Left renal pelvis (tissue), 4 donors: ENCODE data around the gene PLPPR3. TPM values are rescaled to one million over a fixed set of nuclear protein-coding genes. Genes with fewer than 3 reads are reported as not detected.

Experiments
- DNase-seq, 4 donors: peaks; one replicate each; pipeline ENCODE4 v3.0.0-alpha.2; 2013; ENCODE audit warnings: low read depth in 4 of 4, low spot score in 3 of 4
- polyA plus RNA-seq, 4 donors: library from polyadenylated mRNA; unstranded; fragments of 120-200 nt; gene quantifications; one replicate each; pipeline ENCODE4 v1.2.1, GENCODE V29; 2013; ENCODE audit not compliant: insufficient read length in 4 of 4

Gene PLPPR3, protein sequence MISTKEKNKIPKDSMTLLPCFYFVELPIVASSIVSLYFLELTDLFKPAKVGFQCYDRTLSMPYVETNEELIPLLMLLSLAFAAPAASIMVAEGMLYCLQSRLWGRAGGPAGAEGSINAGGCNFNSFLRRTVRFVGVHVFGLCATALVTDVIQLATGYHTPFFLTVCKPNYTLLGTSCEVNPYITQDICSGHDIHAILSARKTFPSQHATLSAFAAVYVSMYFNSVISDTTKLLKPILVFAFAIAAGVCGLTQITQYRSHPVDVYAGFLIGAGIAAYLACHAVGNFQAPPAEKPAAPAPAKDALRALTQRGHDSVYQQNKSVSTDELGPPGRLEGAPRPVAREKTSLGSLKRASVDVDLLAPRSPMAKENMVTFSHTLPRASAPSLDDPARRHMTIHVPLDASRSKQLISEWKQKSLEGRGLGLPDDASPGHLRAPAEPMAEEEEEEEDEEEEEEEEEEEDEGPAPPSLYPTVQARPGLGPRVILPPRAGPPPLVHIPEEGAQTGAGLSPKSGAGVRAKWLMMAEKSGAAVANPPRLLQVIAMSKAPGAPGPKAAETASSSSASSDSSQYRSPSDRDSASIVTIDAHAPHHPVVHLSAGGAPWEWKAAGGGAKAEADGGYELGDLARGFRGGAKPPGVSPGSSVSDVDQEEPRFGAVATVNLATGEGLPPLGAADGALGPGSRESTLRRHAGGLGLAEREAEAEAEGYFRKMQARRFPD
- polyA plus RNA-seq = 10 to 100 TPM; 10.3 to 18.9 (median 11.4) TPM

DNA sequence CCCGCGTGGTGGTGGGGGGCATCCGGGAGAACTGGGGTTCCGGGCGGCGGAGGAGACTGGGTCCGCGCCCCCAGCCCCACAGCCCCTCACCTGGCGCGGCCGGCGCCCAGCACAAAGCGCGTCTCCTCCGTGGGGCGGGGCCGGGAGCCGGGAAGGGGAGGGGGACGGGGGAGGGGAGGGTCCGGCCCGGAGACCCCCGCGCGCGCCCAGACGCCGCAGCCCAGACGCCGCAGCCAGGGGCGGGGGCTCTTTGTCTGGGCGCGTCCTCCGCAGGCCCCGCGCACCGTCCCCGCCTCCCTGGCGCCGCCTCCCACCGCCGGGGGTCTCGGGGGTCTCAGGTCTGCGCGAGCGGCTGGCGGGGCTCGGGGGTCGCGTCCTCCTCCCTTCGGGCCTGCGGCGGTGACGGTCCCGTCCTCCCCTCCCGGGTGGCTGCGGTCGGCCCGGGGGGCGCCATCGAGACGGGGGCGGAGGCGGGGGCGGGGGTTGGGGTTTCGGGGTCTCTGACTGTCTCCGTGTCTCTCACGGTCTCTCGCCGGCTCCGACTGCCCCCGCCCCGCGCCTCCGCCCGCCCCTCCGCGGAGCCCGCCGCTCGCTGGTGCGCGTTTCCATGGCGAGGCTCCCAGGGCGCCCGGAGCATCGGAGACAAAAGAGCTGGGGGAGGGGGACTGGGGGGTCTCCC, at the start of gene PLPPR3:
PLPPR3 (minus strand) TSS at position 131 of the 679 bp plus-strand sequence. CDS start 396 bp downstream, outside the sequence.
- DNase-seq = no peak

- DNase-seq = no peak
These were observed 49.2 kb upstream of the PLPPR3 start for GRCh38 chr19:870963-871401.

- no peak for DNase-seq
These were observed 48.6 kb upstream of the PLPPR3 start for GRCh38 chr19:870314-870713.

DNA sequence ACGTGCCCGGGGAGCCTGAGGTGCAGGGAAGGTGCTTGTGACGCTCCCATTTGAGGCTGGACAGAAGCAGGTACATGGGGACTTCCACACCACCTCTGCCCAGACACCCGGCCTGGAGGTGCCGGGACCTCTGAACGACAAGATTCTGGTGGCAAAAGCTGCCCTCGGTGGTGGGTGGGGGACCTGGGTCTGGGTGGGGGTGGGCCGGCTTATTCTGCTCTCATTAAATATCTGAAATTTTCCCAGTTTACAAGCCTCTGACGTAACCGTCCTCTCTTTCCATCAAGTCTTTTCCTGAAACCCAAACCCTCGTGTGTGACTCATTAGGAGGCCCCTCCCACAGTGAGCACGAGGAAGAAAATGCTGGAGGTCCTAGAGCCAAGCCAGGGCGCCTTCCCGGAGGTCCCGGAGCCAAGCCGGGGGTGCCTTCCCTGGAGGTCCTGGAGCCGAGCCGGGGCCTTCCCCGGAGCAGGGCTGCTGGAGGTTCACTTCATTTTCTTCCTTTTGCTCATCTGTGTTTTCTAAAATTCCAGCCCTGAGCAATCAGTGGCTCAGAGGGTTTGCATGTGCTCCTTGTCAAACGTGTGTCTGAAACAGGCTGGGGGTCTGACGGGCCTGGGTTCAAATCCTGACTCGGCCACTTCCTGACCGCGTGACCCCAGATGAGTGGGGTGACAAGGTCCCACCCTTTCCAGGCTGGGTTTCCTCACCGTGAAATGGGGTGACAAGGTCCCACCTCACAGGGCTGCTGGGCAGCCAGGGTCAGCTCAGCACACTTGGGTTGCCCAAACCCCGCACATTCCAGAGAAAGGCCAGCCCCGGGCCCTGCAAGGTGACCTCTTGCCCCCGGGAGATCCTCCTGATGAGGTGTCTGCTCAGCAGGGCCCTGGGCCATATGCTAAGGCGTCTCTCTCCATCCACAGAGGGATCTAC, 47.8 kb upstream of the PLPPR3 start:
- no peak for DNase-seq

GRCh38 chr19:868458-869244, 46.9 kb upstream of the PLPPR3 start:
- DNase-seq = no peak

- DNase-seq = no peak
These were observed 46.2 kb upstream of the PLPPR3 start for GRCh38 chr19:867855-868457.

DNA sequence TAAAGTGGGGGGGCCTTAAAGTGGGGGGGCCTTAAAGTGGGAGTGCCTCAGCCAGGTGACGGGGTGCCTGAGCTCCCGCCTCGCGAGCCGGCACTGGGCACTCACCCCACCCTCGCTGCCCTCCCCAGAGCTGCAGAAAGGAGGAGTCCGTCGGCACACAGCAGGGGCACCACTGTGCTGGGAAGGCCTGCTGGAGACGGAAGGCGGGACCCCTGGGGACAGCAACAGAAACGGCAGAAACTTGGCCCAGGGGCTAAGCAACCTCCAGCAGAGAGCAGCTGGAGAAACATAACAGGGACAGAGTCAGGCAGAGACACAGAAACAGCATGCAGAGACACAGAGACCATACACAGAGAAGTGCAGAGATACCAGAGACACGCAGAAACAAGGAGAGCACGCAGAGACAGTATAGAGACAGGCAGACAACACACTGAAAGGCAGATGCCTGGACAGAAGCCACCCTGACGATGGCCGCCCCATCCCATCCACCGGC, 45.6 kb upstream of the PLPPR3 start:
- DNase-seq = no peak

- DNase-seq = no peak
These were observed 45.1 kb upstream of the PLPPR3 start for GRCh38 chr19:866769-867300.

GRCh38 chr19:863315-863620, 41.5 kb upstream of the PLPPR3 start:
- no peak for DNase-seq

DNA sequence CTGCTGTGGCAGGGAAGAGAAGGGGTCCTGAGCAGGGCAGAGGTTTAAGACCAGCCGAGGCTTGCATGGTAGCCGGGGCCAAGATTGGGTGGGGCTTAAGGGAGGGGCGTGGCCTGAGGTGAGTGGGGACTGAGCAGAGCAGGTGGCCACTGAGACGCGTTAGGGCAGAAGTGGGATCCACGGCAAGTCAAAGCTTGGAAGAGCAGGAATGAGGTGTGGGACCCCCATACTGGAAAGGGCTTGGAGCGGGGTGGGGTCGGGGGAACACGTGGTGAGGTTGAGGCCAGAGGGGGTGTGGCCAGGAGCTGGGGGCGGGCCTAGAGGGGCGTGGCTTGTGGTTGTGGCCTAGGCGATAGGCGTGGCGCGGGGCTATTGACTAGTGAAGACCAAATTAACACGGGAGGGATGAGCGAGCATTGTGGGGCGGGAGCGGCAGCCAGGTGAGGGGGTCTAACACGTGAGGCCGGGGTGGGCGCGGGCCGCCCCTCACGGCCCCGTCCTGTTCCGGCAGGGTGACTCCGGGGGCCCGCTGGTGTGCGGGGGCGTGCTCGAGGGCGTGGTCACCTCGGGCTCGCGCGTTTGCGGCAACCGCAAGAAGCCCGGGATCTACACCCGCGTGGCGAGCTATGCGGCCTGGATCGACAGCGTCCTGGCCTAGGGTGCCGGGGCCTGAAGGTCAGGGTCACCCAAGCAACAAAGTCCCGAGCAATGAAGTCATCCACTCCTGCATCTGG, 41.0 kb upstream of the PLPPR3 start:
- DNase-seq = no peak

DNA sequence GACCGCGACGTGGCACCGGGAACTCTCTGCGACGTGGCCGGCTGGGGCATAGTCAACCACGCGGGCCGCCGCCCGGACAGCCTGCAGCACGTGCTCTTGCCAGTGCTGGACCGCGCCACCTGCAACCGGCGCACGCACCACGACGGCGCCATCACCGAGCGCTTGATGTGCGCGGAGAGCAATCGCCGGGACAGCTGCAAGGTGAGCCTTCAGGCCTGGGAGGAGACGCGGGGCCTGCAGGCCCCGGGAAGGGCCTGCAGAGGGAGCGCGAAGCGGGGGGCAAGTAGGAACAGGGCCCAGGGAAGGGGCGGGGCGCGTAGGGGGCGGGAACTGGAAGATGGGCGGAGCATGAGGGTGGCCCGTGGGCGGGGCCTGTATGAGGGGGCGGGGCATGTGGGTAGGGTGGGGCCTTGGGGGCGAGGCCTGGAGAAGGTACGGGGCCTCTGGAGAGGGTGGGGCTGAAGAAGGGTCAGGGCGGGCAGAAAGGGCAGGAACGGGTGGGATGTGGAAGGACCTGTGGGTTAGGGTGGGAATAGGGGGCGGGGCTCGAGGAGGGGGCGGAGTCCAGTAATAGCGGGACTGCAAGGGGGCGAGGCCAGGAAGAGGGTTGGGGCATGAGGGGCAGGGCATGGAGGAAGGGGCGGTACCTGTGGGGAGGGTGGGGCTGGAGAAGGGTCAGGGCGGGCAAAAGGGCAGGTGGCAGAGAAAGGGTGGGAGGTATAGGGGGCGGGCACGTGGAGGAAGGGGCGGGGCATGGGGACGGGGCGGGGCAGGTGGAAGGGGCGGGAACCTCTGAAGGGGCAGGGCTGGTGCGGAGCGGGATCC, 40.2 kb upstream of the PLPPR3 start:
- DNase-seq = no peak

- DNase-seq = no peak
These were observed 39.5 kb upstream of the PLPPR3 start for GRCh38 chr19:861141-861755.

DNA sequence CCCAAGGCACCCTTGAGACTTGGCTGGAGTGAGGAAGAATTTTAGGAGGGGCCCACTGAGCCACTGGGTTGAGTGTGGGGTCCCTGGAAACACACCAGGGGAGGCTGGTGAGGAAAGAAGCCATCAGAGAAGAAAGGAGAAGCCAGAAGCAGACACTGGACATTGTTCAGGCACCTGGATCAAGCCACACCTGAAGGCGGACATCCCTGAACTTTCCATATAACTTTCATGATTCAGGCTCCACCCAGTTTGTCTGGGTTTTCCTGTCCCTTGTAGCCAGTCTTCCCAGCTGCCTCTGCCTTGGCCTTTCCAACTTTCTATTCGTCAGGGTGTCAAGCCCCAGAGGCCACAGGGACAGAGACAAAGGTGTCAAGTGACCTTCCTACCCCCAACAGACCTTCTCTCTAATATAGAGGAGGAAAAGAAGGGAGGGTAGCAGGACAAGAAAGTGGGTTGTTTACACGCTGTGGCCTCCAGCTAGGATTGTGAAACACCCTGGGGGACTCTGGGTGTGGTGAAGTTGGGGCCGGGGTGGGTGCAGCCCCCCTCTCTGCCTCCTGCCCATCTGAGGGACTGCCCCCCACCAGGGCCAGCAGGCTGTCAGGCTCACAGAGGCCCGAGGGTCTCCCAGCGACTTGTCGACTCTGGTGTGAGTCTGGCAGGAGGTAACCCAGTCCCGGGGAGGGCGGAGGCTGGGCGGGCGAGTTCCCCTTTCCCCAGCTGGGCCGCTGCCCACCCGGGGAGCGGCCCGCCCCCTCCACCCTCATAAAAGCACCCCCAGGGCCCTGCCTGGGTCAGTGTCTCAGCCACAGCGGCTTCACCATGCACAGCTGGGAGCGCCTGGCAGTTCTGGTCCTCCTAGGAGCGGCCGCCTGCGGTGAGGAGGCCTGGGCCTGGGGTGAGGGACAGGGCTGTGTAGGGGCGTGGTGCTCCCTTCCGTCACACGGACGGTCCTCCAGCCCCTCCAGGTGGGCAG, 37.4 kb upstream of the PLPPR3 start, which contains the start of gene CFD:
CFD (plus strand) TSS at position 797 of the 976 bp plus-strand sequence; CDS start at position 823, 26 bp downstream.
- DNase-seq = no peak

- no peak for DNase-seq
These were observed 36.5 kb upstream of the PLPPR3 start for GRCh38 chr19:858284-858683.

- no peak for DNase-seq
These were observed 33.9 kb upstream of the PLPPR3 start for GRCh38 chr19:855566-856120.
